HG03095 (cell line): ENCODE results near the gene SMOC2.
"Not testable (repeated sequence)": the region's sequence is repeated elsewhere in the genome, so short reads cannot be mapped to it uniquely, and the experiment has no call there.

Source experiments
- ATAC-seq: cut with Tn5 transposase; IDR thresholded peaks from one replicate; pipeline ENCODE4 v1.9.1; 2021; ENCODE audit warnings: moderate library complexity; ENCODE audit not compliant: unreplicated experiment

The SMOC2 gene

DNA sequence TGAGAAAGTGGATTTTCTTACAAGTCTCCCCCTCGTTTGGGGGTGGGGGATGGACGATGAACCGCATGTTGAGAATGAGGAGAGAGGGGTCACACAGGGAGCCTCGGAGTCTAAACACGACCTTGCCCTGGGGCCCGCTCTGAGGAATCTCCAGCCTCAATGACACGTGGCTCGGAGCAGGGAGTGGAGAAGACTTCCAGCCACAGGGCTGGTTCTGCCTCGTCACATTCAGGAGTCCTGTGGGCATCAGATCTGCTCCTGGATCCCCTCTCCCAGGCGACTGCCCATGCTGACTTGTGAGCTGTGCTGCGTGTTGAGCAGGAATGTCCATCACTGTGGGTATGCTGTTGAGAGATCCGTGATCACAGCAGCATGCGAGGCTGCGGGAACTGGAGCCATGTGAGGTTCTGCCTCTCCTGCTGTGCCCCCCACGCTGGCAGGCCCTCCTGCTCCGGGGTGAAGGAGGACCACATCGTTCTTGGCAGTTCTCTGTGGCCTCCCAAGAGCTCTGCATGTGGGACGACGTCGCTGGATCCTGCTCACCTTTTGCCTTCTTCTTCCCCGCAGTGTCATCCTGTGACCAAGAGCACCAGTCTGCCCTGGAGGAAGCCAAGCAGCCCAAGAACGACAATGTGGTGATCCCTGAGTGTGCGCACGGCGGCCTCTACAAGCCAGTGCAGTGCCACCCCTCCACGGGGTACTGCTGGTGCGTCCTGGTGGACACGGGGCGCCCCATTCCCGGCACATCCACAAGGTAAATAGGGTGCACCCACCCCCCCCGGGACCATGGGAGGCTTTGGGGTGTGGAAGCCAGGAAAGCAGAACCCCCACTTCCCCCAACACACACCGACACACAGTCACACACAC, 157.5 kb downstream of the SMOC2 start:
- ATAC-seq = no peak

DNA sequence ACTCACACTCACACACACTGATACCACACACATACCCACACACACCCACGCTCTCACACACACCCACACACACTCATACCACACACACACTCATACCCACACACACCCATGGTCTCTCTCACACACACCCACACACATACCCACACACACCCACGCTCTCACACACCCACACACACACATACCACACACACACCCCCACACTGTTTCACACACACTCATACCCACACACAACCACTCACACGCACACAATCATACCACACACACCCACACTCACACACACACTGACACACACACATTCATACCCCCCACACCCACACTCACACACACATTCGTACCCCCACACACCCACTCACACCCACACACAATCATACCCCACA, 158.1 kb downstream of the SMOC2 start:
- no peak for ATAC-seq

DNA sequence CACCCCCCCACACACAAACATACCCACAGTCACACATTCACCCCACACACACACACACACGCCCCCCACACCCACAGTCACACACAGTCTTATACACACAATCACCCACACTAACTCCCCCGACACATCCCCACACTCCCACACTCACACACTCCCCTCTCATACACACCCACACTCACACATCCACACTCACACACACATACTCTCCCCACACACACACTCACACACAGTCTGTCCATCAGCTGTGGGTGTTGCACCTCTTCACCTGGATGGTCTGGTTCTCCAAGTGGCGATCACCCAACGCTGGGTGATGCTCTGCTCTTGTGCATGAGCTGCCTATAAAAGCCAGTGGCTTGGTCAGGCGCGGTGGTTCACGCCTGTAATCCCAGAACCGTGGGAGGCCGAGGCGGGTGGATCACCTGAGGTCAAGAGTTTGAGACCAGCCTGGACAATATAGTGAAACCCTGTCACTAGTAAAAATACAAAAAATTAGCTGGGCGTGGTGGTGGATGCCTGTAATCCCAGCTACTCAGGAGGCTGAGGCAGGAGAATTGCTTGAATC, 158.9 kb downstream of the SMOC2 start:
- ATAC-seq = no peak

DNA sequence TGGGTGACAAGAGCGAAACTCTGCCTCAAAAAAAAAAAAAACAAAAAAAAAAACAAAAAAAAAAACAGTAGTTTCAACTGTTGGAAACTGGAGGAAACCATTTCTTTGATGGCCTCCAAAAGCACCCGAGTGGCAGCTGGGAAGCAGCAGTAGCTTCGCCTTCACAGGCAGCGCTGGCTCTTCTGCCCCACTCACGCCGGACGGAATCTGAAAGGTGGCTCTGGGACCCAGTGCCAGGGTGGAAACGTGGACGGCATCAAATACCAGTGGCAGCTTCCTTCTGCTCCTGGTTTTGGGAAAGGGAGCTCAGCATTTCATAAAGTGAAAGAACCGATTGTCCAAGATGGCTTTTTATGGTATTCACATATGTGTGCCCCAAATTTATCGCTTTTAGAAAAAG, 159.4 kb downstream of the SMOC2 start:
- ATAC-seq = no peak

DNA sequence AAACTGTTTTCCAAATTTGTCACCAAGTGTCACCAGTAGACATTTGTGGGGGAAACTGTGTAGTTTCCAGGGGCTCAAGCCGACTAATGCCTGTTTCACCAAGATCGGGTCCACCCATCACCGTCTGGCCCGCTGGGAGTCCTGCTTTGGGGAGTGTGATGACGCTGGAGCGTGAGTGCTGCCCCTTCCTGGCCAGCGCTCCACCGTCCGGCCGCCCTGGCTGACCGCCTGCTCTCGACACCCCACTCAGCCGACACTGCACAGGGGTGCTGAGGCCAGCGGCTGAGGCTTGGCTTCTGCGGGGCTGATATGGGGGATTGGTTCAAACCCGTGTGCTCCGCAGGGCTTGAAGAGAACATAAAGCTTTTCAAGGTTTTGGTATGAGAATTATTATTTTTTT, 160.1 kb downstream of the SMOC2 start:
- ATAC-seq = no peak

DNA sequence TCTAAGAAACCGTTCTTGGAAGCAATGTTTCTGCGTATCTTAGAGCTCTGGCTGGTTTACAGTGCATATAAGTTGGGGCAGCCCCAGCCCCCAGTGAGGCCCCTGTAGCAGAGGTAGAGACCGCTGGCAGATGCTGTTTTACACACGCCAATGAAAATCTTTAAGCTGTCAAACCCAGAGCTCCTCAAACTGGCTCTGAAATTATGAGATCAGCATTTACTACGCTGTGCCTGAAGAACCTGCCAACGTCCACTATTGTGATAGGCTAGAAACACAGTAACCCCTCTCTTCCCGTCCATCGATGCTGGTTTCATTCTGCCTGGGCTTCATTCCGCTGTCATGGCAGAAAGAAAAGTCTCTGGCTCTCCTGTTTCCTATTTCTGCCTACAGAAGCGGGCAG, 160.6 kb downstream of the SMOC2 start:
- no peak for ATAC-seq

DNA sequence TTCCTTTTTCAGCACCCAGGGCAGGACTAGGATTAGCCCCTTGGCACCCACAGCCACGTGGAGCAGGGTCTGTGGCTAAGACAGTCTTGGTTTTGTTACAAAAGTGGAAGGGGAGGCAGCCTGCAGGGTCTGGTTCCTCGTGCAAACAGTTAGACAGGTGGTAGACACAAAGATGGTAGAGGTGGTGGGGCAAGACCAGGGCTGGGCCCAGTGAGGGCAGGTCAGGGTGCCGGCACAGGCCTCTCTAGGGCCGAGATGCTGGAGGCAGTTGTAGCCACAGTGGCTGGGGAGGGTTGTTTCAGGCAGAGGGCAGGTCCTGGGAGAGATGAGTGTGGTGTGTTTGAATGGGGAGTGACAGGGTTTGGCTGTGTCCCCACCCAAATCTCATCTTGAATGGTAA, 161.6 kb downstream of the SMOC2 start:
- no peak for ATAC-seq

DNA sequence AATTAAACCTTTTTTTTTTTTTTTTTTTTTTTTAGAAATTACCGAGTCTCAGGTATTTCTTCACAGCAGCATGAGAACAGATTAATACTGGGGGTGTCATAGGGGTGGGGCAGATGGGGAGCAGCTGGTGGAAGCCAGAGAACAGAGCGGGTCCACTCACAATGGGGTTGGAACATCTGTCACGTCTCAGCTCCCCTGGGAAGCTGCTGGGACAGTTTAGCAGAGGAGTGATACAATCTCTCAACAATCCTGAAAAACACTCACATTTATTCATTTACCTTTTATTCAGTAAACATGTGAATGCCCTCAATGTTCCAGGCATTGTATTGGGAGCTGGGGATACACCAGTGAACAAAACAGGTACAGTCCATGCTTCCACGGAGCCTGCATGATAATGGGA, 162.2 kb downstream of the SMOC2 start:
- ATAC-seq = no peak

DNA sequence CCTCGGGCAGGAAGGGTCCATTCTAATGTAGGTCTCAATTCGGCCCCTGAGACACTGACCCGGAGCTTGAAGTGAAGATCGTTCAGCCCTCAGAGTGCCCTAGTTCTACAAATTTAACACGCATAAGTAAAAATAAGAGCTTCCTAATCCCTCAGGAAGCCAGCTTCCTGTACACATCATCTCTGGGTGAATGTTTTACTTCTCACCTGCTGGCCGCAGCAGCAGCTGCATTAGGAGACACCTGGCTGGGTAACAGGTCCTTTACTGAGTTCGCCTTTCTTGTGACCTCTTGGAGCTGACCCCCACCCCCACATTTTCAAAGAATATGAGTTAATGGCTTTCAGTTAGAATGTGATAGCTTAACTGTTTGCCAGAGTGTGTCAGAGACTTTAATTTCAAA, 165.0 kb downstream of the SMOC2 start:
- ATAC-seq = no peak

DNA sequence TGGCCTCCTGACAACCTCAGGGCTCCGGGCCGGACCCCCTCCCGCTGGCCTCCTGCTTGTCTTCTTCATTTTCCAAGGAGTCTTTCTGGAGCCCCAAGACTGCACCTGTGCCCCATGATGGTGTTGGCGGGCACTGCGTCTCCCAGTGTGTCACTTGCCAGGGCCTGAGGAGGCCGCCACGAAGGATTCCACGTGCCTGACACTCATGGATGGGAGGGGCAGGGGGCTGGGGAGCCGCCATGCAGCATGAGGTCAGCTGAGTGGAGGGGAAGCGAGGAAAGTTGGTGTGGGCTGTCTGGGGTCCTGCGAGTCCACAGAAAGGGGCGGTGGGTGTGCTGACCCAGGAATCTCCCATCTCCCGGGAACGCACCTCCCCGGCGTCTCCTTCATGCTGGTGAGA, 165.7 kb downstream of the SMOC2 start:
- ATAC-seq = no peak

DNA sequence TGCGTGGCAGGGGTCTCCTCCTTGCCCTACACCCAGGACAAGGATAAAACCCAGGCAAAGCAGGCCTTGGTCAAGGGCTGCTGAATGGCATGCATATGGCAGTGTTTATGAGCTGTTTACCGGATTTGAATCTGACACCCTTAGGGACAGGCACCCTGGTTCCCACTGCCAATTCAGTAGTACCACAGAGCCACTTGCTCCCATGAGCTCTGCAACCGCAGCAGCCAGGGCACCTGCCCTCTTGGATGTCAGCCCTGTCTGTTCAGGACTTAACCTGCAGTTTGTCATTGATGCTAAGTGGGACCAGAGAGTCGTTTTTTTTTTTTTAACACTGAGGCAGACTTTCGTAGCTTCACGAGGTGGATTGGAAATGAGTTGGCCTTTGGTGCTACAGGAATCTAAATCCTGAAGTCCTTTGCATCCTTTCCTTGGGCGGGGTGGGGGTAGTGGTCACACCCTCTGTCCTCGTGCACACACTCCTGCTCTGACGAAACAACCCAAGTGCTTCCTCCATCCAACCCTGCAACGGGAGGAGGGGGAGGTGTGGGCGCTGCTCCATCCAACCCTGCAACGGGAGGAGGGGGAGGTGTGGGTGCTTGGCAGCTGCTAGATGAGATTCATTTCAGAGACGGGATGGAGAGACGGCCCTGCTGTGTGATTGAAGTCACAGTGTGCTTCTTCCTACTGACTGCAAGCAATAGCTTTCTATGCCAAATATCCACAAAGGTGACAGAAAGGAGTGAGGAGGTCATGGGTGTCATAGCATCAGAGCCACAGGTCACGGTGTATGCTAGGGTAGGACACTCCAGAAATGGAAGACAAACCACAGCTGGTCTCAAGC, 166.5 kb downstream of the SMOC2 start:
- no peak for ATAC-seq

DNA sequence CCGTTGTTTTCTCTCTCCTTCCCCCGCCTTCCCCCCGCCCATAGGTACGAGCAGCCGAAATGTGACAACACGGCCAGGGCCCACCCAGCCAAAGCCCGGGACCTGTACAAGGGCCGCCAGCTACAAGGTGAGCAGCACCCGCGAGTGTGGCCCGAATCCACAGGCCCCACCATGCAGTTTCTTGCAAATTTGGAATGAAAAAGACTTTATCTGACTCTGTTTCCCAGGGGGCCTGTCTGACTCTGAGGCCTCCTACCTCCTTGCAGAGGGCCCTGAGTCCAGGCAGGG, 167.1 kb downstream of the SMOC2 start:
- ATAC-seq = no peak

DNA sequence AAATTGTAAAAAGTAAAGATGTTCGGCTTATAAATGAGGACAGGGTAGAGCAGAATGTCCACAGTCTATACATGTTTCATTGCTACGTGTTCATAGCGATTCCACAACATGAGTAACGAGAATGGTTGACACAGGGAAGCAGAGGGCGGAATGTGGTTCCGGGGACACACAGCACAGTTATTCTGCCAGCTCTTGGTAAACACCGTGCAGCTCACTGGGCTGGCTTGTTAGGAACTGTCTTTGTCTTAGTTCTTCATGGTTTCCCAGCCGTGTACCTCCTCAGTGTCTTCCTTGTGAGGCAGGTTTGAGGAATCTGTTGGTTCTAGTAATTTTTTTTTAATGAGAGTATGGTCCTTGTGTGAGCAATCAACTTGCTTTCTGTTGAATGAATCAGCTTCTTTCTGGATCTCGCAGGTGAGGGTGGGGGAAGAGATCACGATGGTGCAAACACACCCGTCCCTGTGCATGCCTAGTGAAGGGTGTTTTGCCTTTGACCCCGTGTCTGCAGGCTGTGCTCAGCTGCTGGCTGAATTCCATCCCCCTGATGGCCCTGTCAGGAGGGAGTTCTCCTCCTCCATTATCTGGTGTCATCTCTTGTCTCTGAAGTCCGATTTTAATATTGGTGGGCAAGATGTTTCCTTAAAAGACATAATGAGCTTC, 168.2 kb downstream of the SMOC2 start:
- no peak for ATAC-seq

DNA sequence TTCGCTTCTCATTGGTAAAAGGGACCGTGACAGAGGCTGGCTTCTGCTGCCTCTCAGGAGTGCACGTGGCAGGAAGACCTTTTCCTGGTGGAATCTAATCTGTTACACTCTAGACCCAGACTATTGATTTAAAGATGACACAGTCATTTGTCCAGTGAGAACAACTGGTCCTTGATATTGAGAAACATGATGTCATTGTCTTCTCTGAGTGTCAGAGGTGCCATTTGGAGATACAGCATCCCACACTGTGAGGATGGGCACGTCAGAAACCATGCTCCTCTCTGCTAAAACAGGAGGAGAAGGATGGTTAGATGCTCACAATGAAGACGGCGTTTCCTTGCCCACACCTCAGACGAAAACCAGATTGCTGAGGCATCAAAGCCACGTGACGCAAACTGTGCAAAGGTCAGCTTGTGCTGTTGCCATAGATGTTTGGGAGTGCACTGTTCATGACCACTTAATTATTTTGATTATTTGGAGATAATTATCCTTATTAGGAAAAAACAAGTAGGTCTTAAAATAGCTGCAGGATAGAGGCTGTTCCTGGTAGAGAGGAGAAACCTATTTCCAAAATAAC, 169.0 kb downstream of the SMOC2 start:
- ATAC-seq = no peak

DNA sequence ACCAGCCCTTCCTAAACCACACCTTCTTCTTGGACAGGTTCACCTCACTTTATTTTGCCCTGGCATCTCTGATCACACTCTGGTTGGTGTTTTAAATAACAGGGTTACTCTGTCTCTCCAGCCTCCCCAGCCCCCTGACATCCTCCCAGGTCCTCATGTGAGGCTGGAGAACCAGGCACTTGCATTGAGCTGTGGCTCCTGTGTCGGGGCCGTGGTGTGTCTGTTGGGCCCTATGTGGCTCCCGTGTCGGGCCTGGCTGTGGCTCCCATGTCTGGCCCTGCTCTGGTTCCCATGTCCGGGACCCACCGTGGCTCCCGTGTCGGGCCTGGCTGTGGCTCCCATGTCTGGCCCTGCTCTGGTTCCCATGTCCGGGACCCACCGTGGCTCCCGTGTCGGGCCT, 170.0 kb downstream of the SMOC2 start:
- not testable (repeated sequence) for ATAC-seq

DNA sequence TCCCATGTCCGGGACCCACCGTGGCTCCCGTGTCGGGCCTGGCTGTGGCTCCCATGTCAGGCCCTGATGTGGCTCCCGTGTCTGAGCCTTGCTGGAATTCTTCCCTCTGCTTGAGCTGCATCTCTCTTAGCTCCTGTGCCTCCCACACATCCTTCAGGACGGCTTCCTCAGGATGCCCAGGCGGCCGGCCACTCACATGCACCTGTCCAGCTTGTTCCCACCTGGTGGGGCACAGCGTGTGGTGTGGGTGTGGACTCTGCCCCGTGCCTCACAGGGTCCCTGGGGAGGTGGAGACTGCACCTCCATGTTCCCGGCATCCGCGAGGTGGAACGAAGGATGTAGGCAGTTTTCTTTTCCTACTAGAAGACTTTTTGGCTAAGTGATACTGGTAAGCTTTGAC, 170.7 kb downstream of the SMOC2 start:
- ATAC-seq = no peak

DNA sequence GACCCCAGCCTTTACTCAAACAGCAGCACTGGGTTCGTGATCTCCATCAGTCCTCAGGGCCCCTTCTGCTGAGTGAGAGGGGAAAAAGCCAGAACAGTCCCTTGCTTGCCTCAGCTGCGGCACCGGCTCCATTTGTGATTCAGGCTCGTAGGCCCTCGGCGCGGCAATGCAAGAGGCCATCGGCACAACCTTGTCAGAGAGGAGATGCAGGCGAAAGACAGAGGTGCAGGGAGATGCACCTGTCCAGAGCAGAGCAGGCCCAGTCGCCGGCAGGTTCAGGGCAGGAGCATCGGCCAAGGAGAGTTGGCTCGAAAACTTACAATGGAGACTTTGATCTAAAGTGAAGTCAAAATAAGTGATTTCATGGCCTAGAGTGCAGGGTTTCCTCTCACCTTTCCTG, 171.6 kb downstream of the SMOC2 start:
- ATAC-seq = no peak

DNA sequence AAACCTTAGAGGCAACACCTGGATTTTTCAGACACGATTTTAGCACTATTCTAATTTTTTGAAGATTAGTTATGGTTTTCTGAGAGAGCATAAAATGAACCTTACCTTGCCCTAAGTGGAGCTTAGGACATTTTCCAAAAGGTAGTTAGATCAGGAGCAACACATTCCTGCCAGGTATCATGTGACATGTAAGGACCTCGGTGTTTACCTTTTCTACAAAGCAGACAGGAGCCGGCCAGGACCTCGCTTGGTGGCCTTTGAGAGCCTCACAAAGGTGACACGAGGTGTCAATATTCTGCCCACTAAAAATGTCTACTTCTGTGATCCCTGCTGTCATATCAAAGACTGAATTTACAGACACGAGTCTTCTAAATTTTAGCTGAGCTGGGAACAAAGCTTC, 174.9 kb downstream of the SMOC2 start:
- ATAC-seq = no peak

DNA sequence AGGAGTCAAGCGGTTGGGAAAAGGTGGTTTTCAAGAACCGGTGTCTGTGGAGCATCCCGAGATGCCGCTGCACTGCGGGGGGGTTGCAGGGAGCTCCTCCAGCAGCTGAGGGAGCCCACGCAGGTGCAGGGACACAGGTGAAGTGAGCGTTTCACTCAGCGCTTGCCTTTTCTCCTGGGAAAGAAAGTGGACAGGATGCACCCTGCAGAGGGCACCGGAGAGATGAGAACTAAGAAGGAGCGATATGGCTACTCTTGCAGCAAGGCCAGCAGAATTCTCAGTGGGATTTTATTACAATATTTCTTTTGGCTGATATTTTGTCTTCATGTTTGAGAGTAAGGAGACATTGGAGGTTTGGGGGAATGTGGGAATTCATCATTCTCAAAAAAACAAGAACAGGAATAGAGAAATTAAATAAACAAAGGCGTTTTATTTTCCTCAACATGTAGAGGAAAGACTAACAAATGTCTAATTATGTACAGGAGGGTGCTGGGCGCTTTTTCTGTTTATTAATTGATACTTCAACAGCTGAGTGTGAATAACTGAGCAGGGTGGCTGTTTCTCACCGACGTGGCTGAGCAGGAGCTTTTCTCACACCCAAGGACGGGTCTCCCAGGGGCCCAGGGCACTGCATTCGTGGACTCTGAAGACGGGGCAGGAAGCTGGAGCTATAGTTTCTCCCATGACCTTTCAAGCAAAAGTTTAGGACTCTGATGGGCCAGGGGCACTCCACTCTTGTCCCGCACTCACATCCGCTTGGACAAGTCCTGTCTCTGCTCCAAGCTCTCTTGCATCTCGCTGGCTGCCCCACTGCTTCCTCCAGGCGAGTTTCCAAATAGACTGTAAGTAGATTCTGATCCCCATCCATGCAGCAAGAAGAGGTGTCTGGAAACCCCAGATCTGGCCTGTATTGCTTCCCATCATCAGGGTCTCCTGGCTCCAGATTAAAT, 176.1 kb downstream of the SMOC2 start:
- ATAC-seq = no peak
